ENCODE results near the gene TMA16. TPM values are rescaled to one million over a fixed set of nuclear protein-coding genes. Genes with fewer than 3 reads are reported as not detected.

The TMA16 gene
- total and polyA plus RNA-seq, 2 donors (not counting 3 experiments of a cell fraction or from before 2014, with no cell fraction given): 4.2 to 42.7 TPM

DNA sequence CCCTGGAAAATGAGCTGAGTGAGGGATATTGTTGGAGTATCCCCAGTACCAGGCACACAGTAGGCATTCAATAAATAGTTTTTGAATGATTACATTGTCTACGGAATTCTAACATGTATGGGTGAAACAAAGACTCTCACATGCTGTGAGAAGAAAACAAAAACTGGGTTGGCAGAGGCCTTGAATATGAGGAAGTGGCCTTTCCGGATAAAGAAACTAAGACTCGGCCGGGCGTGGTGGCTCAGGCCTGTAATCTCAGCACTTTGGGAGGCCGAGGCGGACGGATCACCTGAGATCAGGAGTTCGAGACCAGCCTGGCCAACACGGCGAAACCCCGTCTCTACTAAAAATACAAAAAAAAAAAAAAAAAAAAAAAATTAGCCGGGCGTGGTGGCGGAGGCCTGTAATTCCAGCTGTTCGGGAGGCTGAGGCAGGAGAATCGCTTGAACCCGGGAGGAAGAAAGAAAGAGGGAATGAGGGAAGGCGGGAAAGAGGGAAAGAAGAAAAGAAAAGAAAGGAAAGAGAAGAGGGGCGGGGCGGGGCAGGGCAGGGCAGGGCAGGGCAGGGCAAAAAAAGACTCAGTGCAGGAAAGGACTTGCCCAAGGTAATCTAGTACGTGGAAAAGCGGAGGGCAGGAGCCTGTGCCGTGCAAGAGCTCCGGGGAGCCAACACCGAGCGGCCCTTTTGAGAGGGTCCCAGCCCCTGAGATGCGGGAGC, 689 bp upstream of the TMA16 start:
- peak overlapping the region; percentile 97 for H3K9ac ChIP-seq (replicated peaks; ENCODE audit: extremely low read depth, insufficient read depth, low read length)
- H2AFZ ChIP-seq (ENCODE audit: low read depth, low read length): peak overlapping the region; percentile 93
- H3K4me3 ChIP-seq (replicated peaks in 1 of 3; ENCODE audit: insufficient read depth in 1 of 3, low read depth in 1 of 3, low read length in 3 of 3): peak overlapping the region; percentile 83 to 93 (median 90)
- peaks cover 43% of the 10 kb centered on the region for H3K79me2 ChIP-seq (ENCODE audit: control insufficient read depth, insufficient read depth, low read length)
- peak overlapping the region; percentile 87 for H3K27ac ChIP-seq (ENCODE audit: insufficient read depth, low read depth, low read length)
- POLR2A ChIA-PET: interaction anchor here (0.6 to 1.6 kb wide), 8 partner anchors 12 to 703 kb away, joined by 3 to 7 read pairs (median 4); partner anchors contain the start of gene NPY1R
- dilution Hi-C loops (cut with MboI; ENCODE audit: extremely low pct_ligation_motif_present, low sequenced_read_pairs) (no loop called here), intact Hi-C loops (cut with micrococcal nuclease) (loop anchor here (1.0 to 10.0 kb wide), 4 partner anchors 17 to 379 kb away; partner anchors contain the start of gene NAF1)
- peaks cover 23% of the 10 kb centered on the region for H3K4me1 ChIP-seq (ENCODE audit: control insufficient read depth, extremely low read depth, insufficient read depth, low read length)
- BruUV-seq (replicated peaks): TSS peak; percentile 66
- DNase-seq (ENCODE audit: low read depth, low spot score) (peak; percentile 20), FAIRE-seq (peak; percentile 26)
- no peaks in the 10 kb centered on the region for H3K27me3 ChIP-seq (ENCODE audit: control insufficient read depth in 2 of 2, insufficient read depth in 2 of 2, low read length in 2 of 2)
- TF ChIP-seq FOS (IDR thresholded peaks at IDR 0.05; ENCODE audit: borderline replicate concordance, insufficient read depth, low read length): no peak
- TF ChIP-seq, protein P1, sequence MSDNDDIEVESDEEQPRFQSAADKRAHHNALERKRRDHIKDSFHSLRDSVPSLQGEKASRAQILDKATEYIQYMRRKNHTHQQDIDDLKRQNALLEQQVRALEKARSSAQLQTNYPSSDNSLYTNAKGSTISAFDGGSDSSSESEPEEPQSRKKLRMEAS (IDR thresholded peaks at IDR 0.05; ENCODE audit: insufficient read depth, insufficient read length): no peak
- no peaks in the 10 kb centered on the region for H3K9me3 ChIP-seq (replicated peaks; ENCODE audit: control insufficient read depth, insufficient read depth, low read length)
- peak overlapping the region; percentile 99 for H3K4me2 ChIP-seq (ENCODE audit: insufficient read depth, low read length)
- no peaks in the 10 kb centered on the region for H4K20me1 ChIP-seq (replicated peaks; ENCODE audit: control insufficient read depth, extremely low read depth, insufficient read depth, low read length)
- CTCF ChIA-PET: interaction anchor here (0.7 to 2.8 kb wide), 10 partner anchors 9 to 62 kb away, joined by 3 to 37 read pairs (median 6); no protein-coding TSS in a partner anchor
- H3K9me1 ChIP-seq (replicated peaks; ENCODE audit: control insufficient read depth, extremely low read depth, insufficient read depth, low read length): no peaks in the 10 kb centered on the region
- no peaks in the 10 kb centered on the region for H3K36me3 ChIP-seq (ENCODE audit: control insufficient read depth in 2 of 2, extremely low read depth in 1 of 2, insufficient read depth in 2 of 2, low read length in 2 of 2)

DNA sequence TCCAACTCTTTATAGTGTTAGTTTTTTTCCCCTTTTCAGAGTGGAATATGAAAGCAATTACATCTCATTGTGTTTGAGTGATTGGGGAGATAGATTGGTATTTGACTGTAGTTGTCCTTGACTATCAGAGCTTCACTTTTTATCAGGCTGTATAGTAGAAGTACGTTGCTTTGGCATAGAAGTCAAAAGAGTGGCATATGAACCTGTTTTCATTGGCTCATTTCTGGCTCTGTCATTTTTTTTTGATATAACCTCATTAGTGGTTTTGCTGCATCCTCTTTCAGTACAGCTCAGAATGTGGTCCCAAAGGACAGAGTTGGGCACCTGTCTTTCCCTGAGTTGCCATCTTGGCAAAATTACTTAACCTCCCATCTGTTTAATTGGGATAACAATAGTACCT, 1.4 kb downstream of the TMA16 start:
- Histone ChIP-seq H3K36me3 (ENCODE audit: control insufficient read depth in 2 of 2, extremely low read depth in 1 of 2, insufficient read depth in 2 of 2, low read length in 2 of 2) (no peaks in the 10 kb centered on the region), H3K9me1 (replicated peaks; ENCODE audit: control insufficient read depth, extremely low read depth, insufficient read depth, low read length) (no peaks in the 10 kb centered on the region), H2AFZ (ENCODE audit: low read depth, low read length) (no peak overlapping the region), H3K79me2 (ENCODE audit: control insufficient read depth, insufficient read depth, low read length) (peaks cover 64% of the 10 kb centered on the region), H3K4me2 (ENCODE audit: insufficient read depth, low read length) (peak overlapping the region; percentile 99), H4K20me1 (replicated peaks; ENCODE audit: control insufficient read depth, extremely low read depth, insufficient read depth, low read length) (peaks cover under 1% of the 10 kb centered on the region), H3K4me3 (replicated peaks in 1 of 3; ENCODE audit: insufficient read depth in 1 of 3, low read depth in 1 of 3, low read length in 3 of 3) (peak overlapping the region; percentile 13 to 93 (median 90)), H3K4me1 (ENCODE audit: control insufficient read depth, extremely low read depth, insufficient read depth, low read length) (peaks cover 23% of the 10 kb centered on the region), H3K9ac (replicated peaks; ENCODE audit: extremely low read depth, insufficient read depth, low read length) (peak overlapping the region; percentile 97), H3K27me3 (ENCODE audit: control insufficient read depth in 2 of 2, insufficient read depth in 2 of 2, low read length in 2 of 2) (no peaks in the 10 kb centered on the region), H3K9me3 (replicated peaks; ENCODE audit: control insufficient read depth, insufficient read depth, low read length) (no peaks in the 10 kb centered on the region), H3K27ac (ENCODE audit: insufficient read depth, low read depth, low read length) (peak overlapping the region; percentile 87)
- dilution Hi-C loops (cut with MboI; ENCODE audit: extremely low pct_ligation_motif_present, low sequenced_read_pairs): no loop called here
- FAIRE-seq: no peak
- CTCF ChIA-PET: interaction anchor here (1.2 kb wide), 1 partner anchor 29 kb away, joined by 3 read pairs; no protein-coding TSS in a partner anchor
- intact Hi-C loops (cut with micrococcal nuclease): loop anchor here (2.0 to 10.0 kb wide), 3 partner anchors 15 to 381 kb away; no protein-coding TSS in a partner anchor
- POLR2A ChIA-PET: no interaction called here
- DNase-seq (ENCODE audit: low read depth, low spot score): peak; percentile 23
- BruUV-seq (replicated peaks): no TSS peak
- no peak for TF ChIP-seq MYC (IDR thresholded peaks at IDR 0.05; ENCODE audit: low read depth, low read length)

Data from endothelial cell of umbilical vein (primary cell).